NCI-H526 (cell line): ENCODE results near the gene EXOC3L1.

Experiments used
- DNase-seq, 2 experiments: peaks; one replicate each; lab custom pipeline; 2025; lab: John Stamatoyannopoulos, UW

EXOC3L1 gene

DNA sequence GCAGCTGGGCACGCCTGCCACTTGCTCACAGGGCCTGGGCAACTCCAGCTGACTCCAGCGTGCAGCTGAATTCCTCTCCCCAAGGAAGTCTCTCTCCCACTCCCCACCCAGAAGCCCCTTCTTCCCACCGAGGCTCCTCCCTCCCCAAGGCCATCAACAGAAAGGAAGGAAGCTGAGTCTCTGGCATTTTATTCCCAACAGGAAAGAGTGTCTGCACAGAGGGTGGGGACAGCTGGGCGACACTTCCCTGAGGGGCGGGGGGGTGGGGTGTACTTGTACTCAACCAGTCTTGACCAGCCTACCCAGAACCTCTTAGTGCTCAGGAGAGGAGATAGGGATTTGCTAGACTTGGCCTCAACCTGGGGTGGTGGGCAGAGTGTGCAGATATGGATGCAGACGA is at the start of gene EXOC3L1:
Gene EXOC3L1 (minus strand): TSS at position 96 of the 400 bp plus-strand sequence. CDS start 460 bp downstream, outside the sequence.
- no peak for DNase-seq

DNA sequence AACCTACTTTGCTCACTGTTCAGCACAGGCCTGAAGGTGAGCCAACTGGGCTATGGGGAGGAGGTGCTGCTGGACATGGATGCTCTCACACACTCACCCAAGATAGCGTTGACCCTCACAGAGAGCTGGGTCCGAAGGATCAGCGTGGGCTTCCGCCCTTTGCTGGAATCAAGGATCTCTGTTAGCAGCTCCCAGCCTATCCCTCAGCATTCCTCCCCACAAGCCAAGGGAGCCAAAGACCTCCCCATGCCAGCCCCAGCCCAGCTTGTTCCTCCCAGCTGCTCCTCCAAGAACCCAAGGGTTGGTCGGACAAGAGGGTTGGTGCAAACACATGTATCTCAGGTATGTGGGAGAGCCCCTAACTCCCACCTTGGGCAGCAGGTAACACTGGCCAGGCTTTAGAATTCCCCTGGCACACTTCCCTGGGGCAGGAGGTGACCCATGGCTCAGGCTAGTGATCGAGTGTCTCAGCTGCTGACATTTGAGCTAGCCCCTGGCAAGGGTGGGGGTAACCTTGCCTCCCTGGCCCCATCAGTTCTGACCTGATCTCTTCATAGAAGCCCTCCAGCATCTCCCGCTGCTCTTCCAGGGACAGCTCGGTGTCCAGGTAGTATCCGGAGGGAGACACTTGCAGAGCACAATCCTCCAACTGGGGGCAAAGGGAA is 49.0 kb upstream of the EXOC3L1 start:
- DNase-seq: no peak

- DNase-seq: no peak
Observed at GRCh38 chr16:67238278-67238575, 48.3 kb upstream of the EXOC3L1 start.

- no peak for DNase-seq
Observed at GRCh38 chr16:67237396-67238277, 47.7 kb upstream of the EXOC3L1 start.

GRCh38 chr16:67236563-67237395 is 46.8 kb upstream of the EXOC3L1 start:
- peak in 1 of 2 experiments; percentile 50 for DNase-seq

DNA sequence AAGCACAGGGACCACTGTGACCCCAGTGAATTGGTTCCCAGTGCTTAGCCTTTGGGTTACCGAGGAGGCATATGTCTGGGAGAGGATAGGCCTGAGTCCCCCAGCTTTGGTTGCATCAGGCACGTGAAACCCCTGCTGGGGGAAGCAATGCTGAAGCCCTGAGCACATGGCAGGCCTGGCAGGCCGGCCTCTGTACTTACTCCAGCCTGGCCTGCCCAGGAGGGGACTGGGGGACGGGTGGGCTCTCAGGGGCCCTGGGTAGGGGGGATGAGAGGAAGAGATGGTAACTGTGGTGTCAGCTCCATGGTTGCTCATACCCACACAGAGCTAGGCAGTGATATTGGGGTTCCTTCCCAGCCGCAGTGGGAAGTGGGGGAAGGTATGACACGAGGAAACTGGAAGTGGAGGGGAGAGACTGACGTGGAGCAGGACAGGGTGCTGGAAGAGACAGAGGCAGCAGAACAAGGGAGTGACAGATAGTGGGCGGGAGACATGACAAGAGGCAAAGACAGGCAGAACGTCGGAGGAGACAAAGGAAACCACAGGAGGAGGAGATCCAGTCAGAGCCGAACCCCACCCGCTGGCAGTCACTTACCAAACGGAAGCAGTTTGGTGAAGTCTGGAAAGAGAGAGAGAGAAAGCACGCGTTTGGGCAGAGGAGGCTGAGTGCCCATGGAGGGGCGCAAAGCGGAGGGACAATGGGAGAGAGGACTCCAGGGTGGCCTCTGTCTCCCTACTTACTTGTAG is 46.1 kb upstream of the EXOC3L1 start:
- DNase-seq: no peak

DNA sequence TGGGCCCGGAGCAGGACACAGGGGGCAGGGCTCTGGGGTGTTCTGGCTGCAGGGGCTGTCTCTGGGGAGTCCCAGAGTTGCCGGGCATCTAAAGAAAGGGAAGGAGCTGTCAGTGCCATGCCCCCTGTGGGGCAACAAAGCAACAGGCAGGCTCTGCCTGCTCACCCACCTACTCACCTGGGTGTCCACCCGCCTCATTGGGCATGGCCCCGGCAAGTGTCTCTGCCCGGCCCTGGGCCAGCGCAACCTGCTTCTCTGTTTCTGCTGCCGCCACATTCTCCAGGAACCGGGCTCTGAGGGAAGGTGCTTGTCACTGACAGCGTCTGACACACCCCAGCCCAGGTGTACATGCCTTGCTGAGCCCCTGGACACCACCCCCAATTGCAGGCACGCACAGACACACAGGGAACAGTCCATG is 44.3 kb upstream of the EXOC3L1 start:
- DNase-seq: no peak

- no peak for DNase-seq
Observed at GRCh38 chr16:67233596-67233995, 43.7 kb upstream of the EXOC3L1 start.

DNA sequence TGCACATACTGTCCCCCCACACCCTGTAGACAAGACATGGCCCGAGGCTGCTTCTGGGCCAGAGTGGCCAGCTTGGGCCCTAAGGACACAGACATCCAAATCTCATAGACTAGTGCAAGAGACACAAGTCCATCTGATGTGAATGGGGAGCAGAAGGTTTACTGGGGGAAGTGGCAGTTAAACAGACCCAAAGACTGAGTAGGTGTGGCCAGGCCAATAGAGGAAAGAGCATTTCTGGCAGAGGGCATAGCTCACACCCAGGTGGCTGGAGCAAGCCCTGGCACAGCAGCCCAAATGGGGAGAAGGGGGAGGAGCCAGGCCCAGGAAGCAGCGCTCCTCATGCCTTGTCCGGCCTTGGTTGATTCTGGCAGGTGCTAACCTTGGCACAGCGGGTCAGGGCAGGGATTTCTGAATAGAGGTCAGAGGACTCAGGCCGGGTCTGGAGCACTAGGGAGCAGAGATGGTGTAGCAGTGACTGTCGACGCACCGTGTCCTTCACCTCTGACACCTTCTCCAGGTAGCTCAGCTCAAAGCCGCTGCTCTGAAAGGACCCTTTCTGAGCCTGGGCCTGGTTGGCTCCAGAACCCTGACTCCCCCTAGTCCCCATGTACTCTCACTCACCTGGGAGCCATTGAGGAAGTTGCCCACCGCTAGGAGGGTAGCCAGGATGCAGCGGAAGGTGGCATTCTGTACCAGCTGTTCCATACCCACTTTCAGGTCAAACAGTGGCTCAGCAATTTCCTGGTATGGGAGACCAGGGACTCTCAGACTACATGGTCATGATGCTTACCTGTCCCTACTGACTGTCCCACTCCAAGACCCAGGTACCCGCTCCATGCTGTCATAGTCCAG is 41.1 kb upstream of the EXOC3L1 start:
- DNase-seq: no peak

DNA sequence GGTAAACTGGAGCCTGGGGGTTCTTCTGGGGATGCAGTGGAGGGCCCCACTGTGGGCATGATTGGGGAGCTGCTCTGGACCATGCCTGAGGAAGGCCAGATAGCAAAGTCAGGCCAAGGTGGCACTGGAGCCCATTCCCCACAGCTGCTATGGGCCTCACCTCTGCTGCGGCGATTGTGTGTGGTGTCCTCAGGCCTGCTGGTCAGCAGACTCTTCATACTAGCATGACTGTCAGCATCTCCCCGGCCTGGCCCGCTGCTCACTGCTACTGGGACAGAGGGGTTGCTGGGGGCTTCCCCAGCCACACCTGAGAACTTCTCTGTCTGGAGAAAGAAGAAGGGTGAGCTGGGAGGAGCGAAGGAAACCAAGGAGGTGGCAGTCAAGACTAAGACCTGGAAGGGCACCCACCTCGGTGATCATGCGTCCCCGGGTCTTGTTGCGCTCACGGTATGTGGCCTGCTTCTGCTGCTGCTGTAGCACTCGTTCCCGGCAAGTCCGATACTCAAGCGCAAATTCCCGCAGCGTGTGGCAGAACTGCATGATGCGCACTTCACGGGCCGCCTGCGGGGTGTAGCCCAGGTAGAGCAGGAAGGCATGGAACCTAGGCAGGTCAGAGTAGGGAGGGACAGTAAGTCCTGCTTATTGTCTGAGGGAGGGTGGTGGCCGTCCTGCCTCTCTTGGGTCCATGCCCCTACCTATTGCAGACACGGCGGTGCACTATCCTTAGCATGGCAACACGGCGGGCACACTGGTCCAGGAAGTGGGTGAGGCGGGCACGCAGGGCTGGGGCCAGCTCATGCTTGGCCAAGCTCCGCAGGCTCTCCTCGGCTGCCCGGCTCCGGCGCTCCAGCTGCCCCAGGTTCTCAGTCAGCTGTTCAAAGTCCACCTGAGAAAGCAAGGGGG is 40.2 kb upstream of the EXOC3L1 start:
- DNase-seq: no peak

- DNase-seq: no peak
Observed at GRCh38 chr16:67228905-67229304, 39.0 kb upstream of the EXOC3L1 start.

- no peak for DNase-seq
Observed at GRCh38 chr16:67228034-67228785, 38.3 kb upstream of the EXOC3L1 start.

DNA sequence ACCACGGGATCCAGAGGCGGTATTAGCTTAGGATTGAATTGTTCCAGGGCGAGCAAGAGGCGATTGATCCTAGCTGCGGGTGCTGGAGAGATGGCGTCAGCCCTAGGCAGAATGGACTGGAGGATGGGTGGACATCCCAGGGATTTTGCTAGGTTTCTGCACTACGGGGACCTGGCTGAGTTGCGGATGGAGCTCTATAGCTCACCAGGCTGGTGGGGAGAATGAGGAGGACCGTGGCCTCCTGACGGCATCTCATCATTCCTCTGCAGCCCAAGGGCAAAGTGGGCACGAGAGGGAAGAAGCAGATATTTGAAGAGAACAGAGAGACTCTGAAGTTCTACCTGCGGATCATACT is 37.6 kb upstream of the EXOC3L1 start:
- DNase-seq: no peak

DNA sequence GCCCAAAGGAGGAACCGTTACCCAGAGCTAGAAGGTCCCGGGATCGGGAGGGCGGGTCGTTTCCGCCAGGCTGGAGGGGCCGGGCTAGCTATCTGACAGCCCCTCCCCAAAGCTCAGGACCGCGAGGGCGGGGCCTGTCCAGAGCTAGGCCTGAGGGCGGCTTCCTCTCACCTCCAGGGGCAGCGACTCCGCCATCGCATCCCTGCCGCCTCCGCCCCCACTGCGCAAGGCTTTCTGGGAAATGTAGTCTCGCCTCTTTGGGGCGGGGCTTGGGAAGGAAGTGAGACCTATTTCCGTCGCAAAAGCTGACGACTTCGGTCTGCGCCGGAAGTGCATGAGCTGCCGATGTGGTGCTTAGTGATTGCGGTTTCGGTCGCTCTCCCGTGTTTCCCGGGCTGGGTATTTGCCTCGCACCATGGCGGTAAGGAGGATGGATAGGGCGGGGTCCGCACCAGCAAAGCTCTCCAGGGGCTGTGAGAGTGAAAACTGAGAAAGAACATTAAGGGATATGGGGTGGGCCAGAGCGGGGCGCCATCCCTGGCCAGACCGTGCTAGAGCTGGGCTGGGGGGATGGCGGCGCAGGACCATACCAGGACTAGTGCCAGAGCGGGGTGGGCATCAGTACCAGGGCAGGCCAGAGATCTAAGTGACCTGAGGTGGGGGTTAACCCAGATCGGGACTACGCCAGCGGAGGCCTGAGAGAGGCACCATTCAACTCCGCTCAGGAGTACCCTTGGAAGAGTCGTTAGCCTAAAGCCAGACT is 37.0 kb upstream of the EXOC3L1 start, which contains the start of gene TMEM208:
Gene TMEM208 (plus strand): TSS at position 327 of the 763 bp plus-strand sequence. CDS start 89 bp downstream, at position 416.
- peak; percentile 91 to 96 for DNase-seq

DNA sequence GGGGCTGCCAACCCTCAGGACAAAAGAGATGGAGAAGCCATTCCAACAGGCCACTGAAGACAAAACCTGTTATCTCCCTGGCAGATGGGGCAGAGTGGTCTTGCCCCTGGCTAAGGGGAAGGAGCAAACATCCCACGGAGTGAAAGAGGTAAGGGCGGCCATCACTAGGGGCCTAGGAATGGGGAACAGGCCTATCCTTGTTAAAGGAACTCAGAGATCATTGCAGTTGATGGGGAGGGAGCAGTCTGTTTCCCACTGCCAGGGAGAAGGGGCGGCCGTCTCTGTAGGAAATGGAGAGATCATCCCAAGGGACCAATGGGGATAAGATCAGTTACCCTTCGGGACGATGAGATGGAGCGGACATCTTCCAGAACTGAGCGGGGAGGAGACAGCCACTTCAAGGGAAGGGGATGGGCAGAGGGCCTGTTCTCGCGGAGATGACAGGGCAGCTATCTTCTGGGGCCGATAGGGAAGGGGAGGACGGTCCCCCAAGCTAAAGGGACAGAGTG is 36.4 kb upstream of the EXOC3L1 start:
- no peak for DNase-seq

DNA sequence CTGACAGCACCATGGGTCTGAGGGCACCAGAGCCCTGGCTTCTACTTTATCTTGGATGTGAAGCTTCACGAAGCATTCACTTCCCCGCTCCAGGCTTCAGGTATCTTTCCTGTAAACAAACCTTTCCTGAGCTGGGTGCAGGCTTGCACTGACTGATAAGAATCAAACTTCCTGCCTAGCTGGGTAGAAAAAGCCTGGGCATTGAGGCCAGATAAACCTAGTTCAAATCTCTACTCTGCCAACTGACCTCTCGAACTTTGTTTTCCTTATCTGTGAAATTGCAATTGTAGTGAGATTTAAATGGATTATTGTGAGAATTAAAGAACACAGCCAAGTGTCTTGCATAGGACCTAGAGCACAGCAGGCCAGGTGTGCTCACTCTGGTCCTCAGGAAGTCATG is 34.1 kb upstream of the EXOC3L1 start:
- DNase-seq: no peak

DNA sequence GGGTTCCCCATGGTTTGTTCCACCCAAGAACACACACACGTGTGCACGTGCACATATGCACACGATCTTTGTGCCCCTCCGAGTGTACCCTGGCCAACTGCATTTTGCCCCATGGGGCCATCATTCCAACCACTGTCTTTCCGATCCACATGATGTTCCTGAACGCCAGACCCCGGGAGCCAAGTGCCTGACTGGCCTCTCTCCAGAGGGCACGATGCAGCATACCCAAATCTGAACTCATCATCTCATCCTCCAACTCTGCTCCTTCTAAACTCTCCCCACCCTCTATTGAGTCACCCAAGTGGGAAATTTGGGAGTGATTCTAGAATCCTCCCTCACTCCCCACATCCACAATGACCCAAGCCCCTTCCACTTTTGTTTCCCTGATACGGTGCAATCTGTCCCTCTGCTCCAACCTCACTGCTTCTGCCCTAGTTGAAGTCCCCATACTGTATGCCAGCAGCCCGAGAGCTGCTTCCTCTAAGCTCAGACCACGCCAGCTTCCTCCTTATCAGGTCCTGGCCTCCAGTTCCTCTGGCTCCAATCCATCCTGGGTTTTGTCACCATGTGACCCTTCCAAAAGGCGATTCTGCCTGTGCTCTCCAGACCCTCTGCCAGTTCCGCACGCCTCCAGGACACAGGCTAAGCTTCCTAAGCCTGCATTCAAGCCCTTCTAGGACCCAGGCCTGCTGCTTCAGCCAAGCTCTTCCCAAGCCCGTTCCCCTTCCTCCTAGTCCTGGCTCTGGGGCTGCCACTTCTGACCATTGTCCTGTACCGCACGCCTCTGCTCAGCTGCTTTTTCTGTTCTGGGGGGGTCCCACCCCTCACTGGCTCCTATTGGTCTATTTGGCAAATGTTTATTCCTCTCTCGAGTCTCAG is 26.9 kb upstream of the EXOC3L1 start:
- DNase-seq: no peak
